ENCODE results near the gene NES.

DNA sequence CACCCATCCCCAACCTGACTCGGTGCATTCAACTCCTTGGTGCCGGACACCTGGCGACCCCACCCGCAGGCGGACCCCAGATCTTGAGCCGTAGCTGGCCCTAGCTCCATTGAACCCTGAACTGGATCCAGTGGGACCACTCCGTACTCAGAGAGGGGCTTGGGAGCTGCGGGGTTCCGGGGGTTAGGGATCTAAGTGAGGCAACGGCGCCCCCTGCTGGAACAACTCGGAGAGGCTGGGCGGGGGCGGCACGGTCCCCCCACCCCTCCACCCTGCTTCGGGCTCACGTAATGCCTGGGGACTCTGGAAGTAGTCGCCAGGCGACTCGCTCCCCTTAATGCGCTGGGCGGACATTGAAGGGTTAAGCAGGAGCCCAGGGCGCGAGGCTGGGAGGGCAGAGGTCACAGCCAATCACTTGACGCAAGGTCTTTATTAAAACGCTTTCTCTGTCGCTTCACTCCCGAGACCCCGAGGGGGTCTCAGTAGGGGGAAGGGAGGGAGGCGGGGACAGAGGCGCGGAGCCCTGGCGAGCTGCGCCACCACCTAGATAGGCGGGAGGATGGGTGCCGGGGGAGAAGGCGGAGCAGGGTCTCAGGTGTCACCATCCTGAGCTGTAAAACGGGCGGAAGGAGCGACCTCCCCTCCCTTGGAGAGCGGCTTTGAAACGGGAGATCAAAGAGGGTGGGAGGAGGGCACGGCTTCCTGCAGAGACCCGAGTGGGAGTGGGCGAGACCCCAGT is 28.9 kb upstream of the NES start:
- TF ChIP-seq TOX (CRISPR knock-in tag; IDR thresholded peaks at IDR 0.05; ENCODE audit: borderline replicate concordance) (0 out of 2 replicates have a peak, but pooled peaks have one; percentile 1), ARNTL (CRISPR knock-in tag; IDR thresholded peaks at IDR 0.05; ENCODE audit: borderline replicate concordance, low read depth) (no peak), ZFP3 (CRISPR knock-in tag; IDR thresholded peaks at IDR 0.05) (no peak), RARB (CRISPR knock-in tag; IDR thresholded peaks at IDR 0.05) (no peak), TCF4 (CRISPR knock-in tag; IDR thresholded peaks at IDR 0.05; ENCODE audit: borderline replicate concordance) (no peak), ZNF70 (CRISPR knock-in tag; IDR thresholded peaks at IDR 0.05) (no peak)
